Activated T-cell treated with anti-CD3 and anti-CD28 coated beads, Interleukin-2, amount 50 U/mL, for 72 hours (primary cell): Measurements from ENCODE around the gene ART5. TPM values are rescaled to one million over a fixed set of nuclear protein-coding genes. Genes with fewer than 3 reads are reported as not detected.

Source experiments
- ATAC-seq, 2 donors: fragments of 150-1000 bp; cut with Tn5 transposase; replicated peaks in 1 of 2; 2 replicates each; pipeline ENCODE4 v1.10.0; 2021; ENCODE audit warnings: moderate library complexity in 2 of 2, mild to moderate bottlenecking in 1 of 2
- DNase-seq, 2 donors: peaks; one replicate each; pipeline ENCODE4 v3.0.0; 2021 to 2022; ENCODE audit warnings: mixed read lengths in 1 of 2
- H3K27ac Mint-ChIP-seq: one replicate; pipeline ENCODE4 v1.8.0; 2022; ENCODE audit warnings: mild to moderate bottlenecking, moderate library complexity, mixed read lengths
- H3K27me3 Mint-ChIP-seq: one replicate; pipeline ENCODE4 v1.8.0; 2022; ENCODE audit warnings: low read depth, mixed read lengths
- H3K36me3 Mint-ChIP-seq, 2 donors: one replicate each; pipeline ENCODE4 v1.8.0; 2022; ENCODE audit warnings: mixed read lengths in 2 of 2, mild to moderate bottlenecking in 1 of 2; ENCODE audit not compliant: insufficient read depth in 2 of 2
- H3K4me1 Mint-ChIP-seq: one replicate; pipeline ENCODE4 v1.8.0; 2022; ENCODE audit warnings: low read depth, mixed read lengths
- H3K4me3 Mint-ChIP-seq, 2 donors: one replicate each; pipeline ENCODE4 v1.8.0; 2022; ENCODE audit warnings: mild to moderate bottlenecking in 2 of 2, mixed read lengths in 2 of 2, moderate library complexity in 2 of 2
- H3K9me3 Mint-ChIP-seq, 2 donors: one replicate each; pipeline ENCODE4 v1.8.0; 2022; ENCODE audit warnings: mixed read lengths in 2 of 2
- total RNA-seq, 2 donors: library from RNA; stranded (reverse); gene quantifications; one replicate each; pipeline ENCODE4 v1.2.3, GENCODE V29; 2022

ART5 gene
- total RNA-seq, 2 donors from 2014 or later, result not detected

- H3K9me3 Mint-ChIP-seq, result no peaks in the 10 kb centered on the region
- H3K4me3 Mint-ChIP-seq, result no peak overlapping the region
- H3K27ac Mint-ChIP-seq, result no peak overlapping the region
- ATAC-seq (no peak), DNase-seq (peak in 1 of 2 donors; percentile 14)
- no peaks in the 10 kb centered on the region for H3K36me3 Mint-ChIP-seq
- peaks cover 8% of the 10 kb centered on the region for H3K27me3 Mint-ChIP-seq
- H3K4me1 Mint-ChIP-seq, result peaks cover 11% of the 10 kb centered on the region
Observed at GRCh38 chr11:3626250-3626960, 15.4 kb downstream of the ART5 start.

DNA sequence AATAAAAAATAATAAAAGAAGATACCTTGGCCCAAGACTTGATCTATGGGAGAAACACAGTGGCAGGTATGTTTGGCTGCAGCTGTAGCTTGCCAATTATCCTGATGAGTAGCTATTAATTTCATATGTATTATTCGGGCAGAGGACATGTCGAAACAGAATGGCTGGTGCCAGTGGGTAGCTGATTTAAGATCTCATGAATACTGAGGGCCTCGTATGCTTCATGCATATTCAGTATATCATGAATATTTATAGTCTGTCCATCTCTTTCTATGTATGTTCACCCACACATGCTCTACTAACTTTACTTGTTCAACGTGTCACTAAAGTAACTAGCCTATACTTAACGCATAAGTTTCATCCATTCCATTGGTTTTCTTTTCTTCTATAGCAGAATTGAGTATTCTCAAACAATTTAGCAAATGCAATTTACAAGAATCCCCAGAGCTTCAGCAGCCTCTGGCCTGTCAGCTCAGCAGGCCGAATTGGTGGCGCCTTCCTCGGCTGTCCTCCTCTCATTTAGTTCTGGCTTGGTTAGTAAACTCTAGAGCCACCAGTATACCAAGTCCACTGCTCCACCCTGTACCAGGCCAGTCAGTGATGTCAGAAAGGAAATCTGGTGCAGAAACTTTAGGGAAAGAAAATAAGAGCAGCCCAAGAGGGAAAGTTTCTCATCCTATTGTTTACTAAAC lies 17.9 kb downstream of the ART5 start:
- no peak for DNase-seq
- Mint-ChIP-seq H3K27ac (no peak overlapping the region), H3K4me3 (no peak overlapping the region), H3K36me3 (no peaks in the 10 kb centered on the region), H3K4me1 (peaks cover 9% of the 10 kb centered on the region), H3K9me3 (no peaks in the 10 kb centered on the region), H3K27me3 (peaks cover 8% of the 10 kb centered on the region)
- no peak for ATAC-seq

GRCh38 chr11:3623121-3623520 lies 18.7 kb downstream of the ART5 start:
- Mint-ChIP-seq H3K27me3 (peaks cover 8% of the 10 kb centered on the region), H3K27ac (no peak overlapping the region), H3K4me3 (no peak overlapping the region)

GRCh38 chr11:3622521-3622920 lies 19.3 kb downstream of the ART5 start:
- H3K4me3 Mint-ChIP-seq, result no peak overlapping the region
- H3K27me3 Mint-ChIP-seq, result peaks cover 8% of the 10 kb centered on the region
- H3K27ac Mint-ChIP-seq, result no peak overlapping the region
- H3K4me1 Mint-ChIP-seq, result peaks cover 9% of the 10 kb centered on the region
- no peaks in the 10 kb centered on the region for H3K9me3 Mint-ChIP-seq
- no peaks in the 10 kb centered on the region for H3K36me3 Mint-ChIP-seq
- DNase-seq (no peak), ATAC-seq (peak in 1 of 2 donors; percentile 15)

More at GRCh38 chr11:3623121-3623520, 18.7 kb downstream of the ART5 start:
- no peaks in the 10 kb centered on the region for H3K9me3 Mint-ChIP-seq
- H3K4me1 Mint-ChIP-seq, result peaks cover 9% of the 10 kb centered on the region
- DNase-seq (no peak), ATAC-seq (no peak)
- H3K36me3 Mint-ChIP-seq, result no peaks in the 10 kb centered on the region

DNA sequence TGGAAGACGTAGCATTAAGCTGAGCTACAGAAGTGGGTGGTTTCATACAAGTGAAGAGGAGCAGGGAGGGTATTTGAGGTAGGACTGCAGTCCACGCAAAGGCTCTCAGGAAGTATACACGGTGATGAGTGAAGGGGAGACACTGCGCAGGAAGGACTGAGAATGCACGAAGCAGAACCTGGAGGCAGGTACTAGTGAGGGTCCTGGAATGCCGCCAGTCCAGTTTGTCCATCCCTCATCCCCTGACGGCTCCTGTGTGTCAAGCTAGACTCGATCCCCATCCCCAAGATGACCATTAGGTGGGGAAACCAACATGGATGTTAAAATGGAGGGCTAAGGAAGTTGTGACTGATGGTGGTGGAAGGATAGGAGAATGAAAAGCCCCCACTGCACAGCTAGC lies 23.8 kb downstream of the ART5 start:
- DNase-seq (no peak), ATAC-seq (no peak)
- H3K27me3 Mint-ChIP-seq, result peaks cover 10% of the 10 kb centered on the region
- peaks cover 19% of the 10 kb centered on the region for H3K4me1 Mint-ChIP-seq
- H3K27ac Mint-ChIP-seq, result no peak overlapping the region
- H3K4me3 Mint-ChIP-seq, result no peak overlapping the region
- no peaks in the 10 kb centered on the region for H3K9me3 Mint-ChIP-seq
- no peaks in the 10 kb centered on the region for H3K36me3 Mint-ChIP-seq

DNA sequence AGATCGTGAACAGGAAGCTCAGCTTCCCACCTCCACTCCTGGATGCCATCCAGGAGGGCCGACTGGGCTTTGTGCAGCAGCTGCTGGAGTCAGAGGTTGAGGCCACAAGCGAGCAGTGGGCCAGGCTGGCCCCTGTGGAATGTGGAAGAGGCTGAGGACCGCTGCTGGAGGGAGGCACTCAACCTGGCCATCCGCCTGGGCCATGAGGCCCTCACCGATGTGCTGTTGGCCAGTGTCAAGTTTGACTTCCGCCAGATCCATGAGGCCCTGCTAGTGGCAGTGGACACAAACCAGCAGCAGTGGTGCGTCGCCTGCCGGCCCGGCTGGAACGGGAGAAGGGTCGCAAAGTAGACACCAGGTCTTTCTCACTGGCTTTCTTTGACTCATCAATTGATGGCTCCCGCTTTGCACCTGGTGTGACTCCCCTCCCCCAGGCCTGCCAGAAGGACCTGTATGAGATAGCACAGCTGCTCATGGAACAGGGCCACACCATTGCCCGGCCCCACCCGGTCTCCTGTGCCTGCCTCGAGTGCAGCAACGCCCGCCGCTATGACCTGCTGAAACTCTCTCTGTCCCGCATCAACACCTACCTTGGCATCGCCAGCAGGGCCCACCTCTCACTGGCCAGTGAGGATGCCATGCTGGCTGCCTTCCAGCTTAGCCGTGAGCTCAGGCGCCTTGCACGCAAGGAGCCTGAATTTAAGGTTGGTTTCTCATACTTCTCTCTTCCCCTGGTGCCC lies 24.9 kb downstream of the ART5 start:
- Mint-ChIP-seq H3K4me3 (no peak overlapping the region), H3K4me1 (peaks cover 19% of the 10 kb centered on the region), H3K27me3 (peaks cover 10% of the 10 kb centered on the region), H3K9me3 (no peaks in the 10 kb centered on the region), H3K36me3 (no peaks in the 10 kb centered on the region), H3K27ac (no peak overlapping the region)
- ATAC-seq (no peak), DNase-seq (no peak)

GRCh38 chr11:3615998-3616397 lies 25.8 kb downstream of the ART5 start:
- no peaks in the 10 kb centered on the region for H3K9me3 Mint-ChIP-seq
- DNase-seq (no peak), ATAC-seq (no peak)
- no peak overlapping the region for H3K27ac Mint-ChIP-seq
- no peak overlapping the region for H3K4me3 Mint-ChIP-seq
- no peaks in the 10 kb centered on the region for H3K36me3 Mint-ChIP-seq
- peaks cover 19% of the 10 kb centered on the region for H3K4me1 Mint-ChIP-seq
- peaks cover 10% of the 10 kb centered on the region for H3K27me3 Mint-ChIP-seq

DNA sequence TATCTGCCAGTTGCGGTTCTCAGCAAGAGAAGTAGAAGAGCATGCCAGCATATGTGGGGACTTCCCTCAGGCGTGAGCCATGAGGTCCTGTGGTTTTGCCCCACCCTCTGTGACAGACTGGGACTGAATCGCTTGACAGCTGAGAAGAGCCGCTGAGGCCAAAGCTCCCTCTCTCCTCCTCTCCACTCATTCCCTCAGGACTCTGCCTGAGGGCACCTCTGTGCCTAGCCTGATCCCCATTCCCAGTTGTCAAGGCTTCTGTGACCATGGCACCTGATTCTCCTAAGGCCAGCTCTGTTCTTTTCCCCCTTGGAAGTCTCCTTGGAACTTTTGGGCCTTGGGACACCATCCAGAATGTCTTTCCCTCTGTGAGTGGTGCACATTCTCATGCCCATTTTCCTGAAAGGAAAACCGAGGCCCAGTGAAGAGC lies 27.0 kb downstream of the ART5 start:
- H3K4me3 Mint-ChIP-seq, result peak overlapping the region in 1 of 2 donors; percentile 49
- no peak overlapping the region for H3K27ac Mint-ChIP-seq
- H3K9me3 Mint-ChIP-seq, result no peaks in the 10 kb centered on the region

GRCh38 chr11:3613998-3614741 lies 27.6 kb downstream of the ART5 start:
- DNase-seq (no peak), ATAC-seq (peak in 1 of 2 donors; percentile 35)
- peak overlapping the region in 1 of 2 donors; percentile 49 for H3K4me3 Mint-ChIP-seq
- peaks cover 10% of the 10 kb centered on the region for H3K27me3 Mint-ChIP-seq
- no peak overlapping the region for H3K27ac Mint-ChIP-seq
- H3K4me1 Mint-ChIP-seq, result peaks cover 19% of the 10 kb centered on the region
- H3K9me3 Mint-ChIP-seq, result no peaks in the 10 kb centered on the region
- no peaks in the 10 kb centered on the region for H3K36me3 Mint-ChIP-seq

More for the DNA sequence above, 27.0 kb downstream of the ART5 start:
- DNase-seq (peak; percentile 55 to 70), ATAC-seq (peak; percentile 97 to 99)
- H3K4me1 Mint-ChIP-seq, result peaks cover 19% of the 10 kb centered on the region
- H3K36me3 Mint-ChIP-seq, result no peaks in the 10 kb centered on the region
- H3K27me3 Mint-ChIP-seq, result peaks cover 10% of the 10 kb centered on the region

- ATAC-seq, result no peak
- no peaks in the 10 kb centered on the region for H3K9me3 Mint-ChIP-seq
Observed at GRCh38 chr11:3611976-3612678, 29.7 kb downstream of the ART5 start.

DNA sequence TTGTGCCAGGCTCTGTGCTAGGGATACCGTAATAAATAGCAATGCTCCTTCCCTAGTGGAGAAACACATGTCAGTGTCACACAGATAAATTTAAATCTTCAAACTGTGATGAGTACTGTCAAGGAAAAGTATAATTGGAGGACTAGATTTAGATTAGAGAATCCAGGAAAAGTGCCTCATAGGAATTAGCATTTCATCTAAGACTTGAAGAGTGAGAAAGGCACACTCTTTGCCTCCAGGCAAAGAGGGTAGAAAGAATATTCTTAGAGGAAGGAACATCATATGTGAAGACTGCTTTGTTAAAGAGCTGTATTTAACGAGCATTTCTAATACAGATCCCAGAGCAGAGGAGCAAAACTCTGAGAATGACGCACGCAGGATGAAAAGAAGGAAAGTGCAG lies 30.9 kb downstream of the ART5 start:
- Mint-ChIP-seq H3K27me3 (peaks cover 10% of the 10 kb centered on the region), H3K36me3 (no peaks in the 10 kb centered on the region), H3K27ac (no peak overlapping the region), H3K4me3 (no peak overlapping the region), H3K4me1 (peaks cover 19% of the 10 kb centered on the region), H3K9me3 (no peaks in the 10 kb centered on the region)
- DNase-seq, result no peak
- no peak for ATAC-seq

More at GRCh38 chr11:3611976-3612678, 29.7 kb downstream of the ART5 start:
- no peak overlapping the region for H3K4me3 Mint-ChIP-seq
- peaks cover 10% of the 10 kb centered on the region for H3K27me3 Mint-ChIP-seq
- DNase-seq, result no peak
- H3K27ac Mint-ChIP-seq, result no peak overlapping the region
- no peaks in the 10 kb centered on the region for H3K36me3 Mint-ChIP-seq
- peaks cover 19% of the 10 kb centered on the region for H3K4me1 Mint-ChIP-seq
